IMR-90 (cell line): ENCODE measurements around the gene PTPRQ. TPM values are rescaled to one million over a fixed set of nuclear protein-coding genes. Genes with fewer than 3 reads are reported as not detected.

Source experiments
- ATAC-seq: fragments of 200-7000 bp; cut with Tn5 transposase; 2 replicates; pipeline ENCODE4 v1.9.1; 2020; ENCODE audit warnings: low read depth, mild to moderate bottlenecking, moderate library complexity
- BruUV-seq: library from RNA; stranded (reverse); fragments of 400-500 nt; replicated peaks from 2 replicates; lab custom pipeline; 2021; lab: Mats Ljungman, UMichigan
- CTCF ChIA-PET: fragments of 300-600 bp; formaldehyde crosslinking; extraction: SDS; loops from one replicate; lab custom pipeline; 2021; ENCODE audit warnings: antibody characterized with exemption; lab: Yijun Ruan, JAX
- POLR2A ChIA-PET: fragments of 300-600 bp; sonication (Branson Sonifier 250); formaldehyde crosslinking; loops from one replicate; lab custom pipeline; 2022; ENCODE audit warnings: antibody characterized with exemption; ENCODE audit not compliant: unreplicated experiment; lab: Charles Lee
- DNase-seq: peaks from one replicate; pipeline ENCODE4 v3.0.0; 2013
- H2AFZ ChIP-seq: replicated peaks from 2 replicates; pipeline ENCODE3; 2013; ENCODE audit warnings: low read length, mild to moderate bottlenecking; ENCODE audit not compliant: poor library complexity
- H2AK5ac ChIP-seq: 2 replicates; pipeline ENCODE4 v1.6.1; 2013; ENCODE audit warnings: low read depth, low read length, inconsistent platforms
- H2AK9ac ChIP-seq: replicated peaks from 2 replicates; pipeline ENCODE3; 2013; ENCODE audit warnings: mild to moderate bottlenecking, low read depth, low read length, moderate library complexity; ENCODE audit not compliant: poor library complexity
- H2BK120ac ChIP-seq: 2 replicates; pipeline ENCODE4 v1.6.1; 2013; ENCODE audit warnings: low read depth, low read length, inconsistent platforms
- H2BK15ac ChIP-seq: 3 replicates; pipeline ENCODE4 v1.6.1; 2013; ENCODE audit warnings: low read depth, low read length, inconsistent platforms
- H2BK20ac ChIP-seq: 2 replicates; pipeline ENCODE4 v1.6.1; 2013; ENCODE audit warnings: low read depth, mild to moderate bottlenecking, inconsistent platforms, low read length, moderate library complexity
- H2BK5ac ChIP-seq: 2 replicates; pipeline ENCODE4 v1.6.1; 2013; ENCODE audit warnings: mild to moderate bottlenecking, low read depth, low read length, inconsistent platforms; ENCODE audit not compliant: poor library complexity, severe bottlenecking
- H3K14ac ChIP-seq: replicated peaks from 2 replicates; pipeline ENCODE4 v1.6.1; 2013; ENCODE audit warnings: low read depth, low read length, inconsistent platforms
- H3K18ac ChIP-seq: 2 replicates; pipeline ENCODE4 v1.6.1; 2013; ENCODE audit warnings: low read depth, low read length, control low read depth
- H3K23ac ChIP-seq: 2 replicates; pipeline ENCODE4 v1.6.1; 2013; ENCODE audit warnings: low read depth, low read length, inconsistent platforms
- H3K27ac ChIP-seq: 2 replicates; pipeline ENCODE4 v1.5.1; 2013; ENCODE audit warnings: mild to moderate bottlenecking, control low read depth, low read length; ENCODE audit not compliant: insufficient read depth
- H3K27me3 ChIP-seq: 2 replicates; pipeline ENCODE4 v1.6.1; 2013; ENCODE audit warnings: low read length; ENCODE audit not compliant: control insufficient read depth, insufficient read depth
- H3K36me3 ChIP-seq: 2 replicates; pipeline ENCODE4 v1.6.1; 2013; ENCODE audit warnings: low read length, mixed read lengths; ENCODE audit not compliant: control insufficient read depth, insufficient read depth
- H3K4ac ChIP-seq: 2 replicates; pipeline ENCODE4 v1.6.1; 2013; ENCODE audit warnings: low read depth, low read length, inconsistent platforms
- H3K4me1 ChIP-seq: 2 replicates; pipeline ENCODE4 v1.6.1; 2013; ENCODE audit warnings: low read length, mixed read lengths; ENCODE audit not compliant: control insufficient read depth, insufficient read depth
- H3K4me2 ChIP-seq: 2 replicates; pipeline ENCODE4 v1.6.1; 2013; ENCODE audit warnings: low read depth, mild to moderate bottlenecking, control low read depth, low read length, moderate library complexity
- H3K4me3 ChIP-seq: 2 replicates; pipeline ENCODE4 v1.5.1; 2013; ENCODE audit warnings: low read depth, mild to moderate bottlenecking, control low read depth, low read length, moderate library complexity; ENCODE audit not compliant: insufficient read depth
- H3K56ac ChIP-seq: 2 replicates; pipeline ENCODE4 v1.6.1; 2013; ENCODE audit warnings: low read length, inconsistent platforms; ENCODE audit not compliant: insufficient read depth; ENCODE audit errors: extremely low read depth
- H3K79me1 ChIP-seq, 2 experiments: 2 replicates each; pipeline ENCODE4 v1.6.1; 2013; ENCODE audit warnings: low read length in 2 of 2, inconsistent platforms in 1 of 2, low read depth in 1 of 2
- H3K9ac ChIP-seq: 2 replicates; pipeline ENCODE4 v1.6.1; 2013; ENCODE audit warnings: low read depth, low read length, control low read depth
- H3K9me1 ChIP-seq: 2 replicates; pipeline ENCODE4 v1.6.1; 2013; ENCODE audit warnings: low read length, inconsistent platforms; ENCODE audit not compliant: insufficient read depth
- H3K9me3 ChIP-seq: 2 replicates; pipeline ENCODE4 v1.6.1; 2013; ENCODE audit warnings: low read length; ENCODE audit not compliant: control insufficient read depth, insufficient read depth
- H4K20me1 ChIP-seq: 2 replicates; pipeline ENCODE4 v1.6.1; 2013; ENCODE audit warnings: low read length, inconsistent platforms; ENCODE audit not compliant: insufficient read depth
- H4K5ac ChIP-seq: 2 replicates; pipeline ENCODE4 v1.6.1; 2013; ENCODE audit warnings: mild to moderate bottlenecking, low read depth, low read length, control low read depth
- H4K8ac ChIP-seq, 2 experiments: 2 replicates each; pipeline ENCODE4 v1.6.1; 2013; ENCODE audit warnings: low read depth in 2 of 2, low read length in 2 of 2, control low read depth in 1 of 2, inconsistent platforms in 1 of 2
- H4K91ac ChIP-seq: 2 replicates; pipeline ENCODE4 v1.6.1; 2013; ENCODE audit warnings: low read depth, low read length, inconsistent platforms; ENCODE audit not compliant: insufficient read depth
- BHLHE40 ChIP-seq: fragments of 150-350 bp; IDR thresholded peaks from 2 replicates; pipeline ENCODE4 v1.6.1; 2016; ENCODE audit warnings: mild to moderate bottlenecking, low read depth, low read length
- CHD1 ChIP-seq: IDR thresholded peaks from 2 replicates; pipeline ENCODE4 v1.6.1; 2012; ENCODE audit warnings: low read depth, low read length, improper control_type of control experiment
- CTCF ChIP-seq: conservative IDR thresholded peaks from 2 replicates; pipeline ENCODE4 v1.5.1; 2012; ENCODE audit warnings: mild to moderate bottlenecking, low read depth, low read length, improper control_type of control experiment
- ELK1 ChIP-seq: fragments of 150-350 bp; IDR thresholded peaks from 2 replicates; pipeline ENCODE4 v1.6.1; 2016; ENCODE audit warnings: low read depth, mild to moderate bottlenecking, low read length, moderate library complexity, borderline replicate concordance
- FOS ChIP-seq: fragments of 150-350 bp; IDR thresholded peaks from 2 replicates; pipeline ENCODE4 v1.6.1; 2016; ENCODE audit warnings: low read depth, low read length
- MAZ ChIP-seq: IDR thresholded peaks from 2 replicates; pipeline ENCODE4 v1.6.1; 2012; ENCODE audit warnings: low read depth, mild to moderate bottlenecking, low read length, improper control_type of control experiment, moderate library complexity, borderline replicate concordance
- MXI1 ChIP-seq: IDR thresholded peaks from 2 replicates; pipeline ENCODE4 v1.6.1; 2012; ENCODE audit warnings: low read depth, mild to moderate bottlenecking, low read length, moderate library complexity, borderline replicate concordance
- POLR2A ChIP-seq: IDR thresholded peaks from 2 replicates; pipeline ENCODE4 v1.6.1; 2012; ENCODE audit warnings: mild to moderate bottlenecking, low read depth, low read length
- RAD21 ChIP-seq: IDR thresholded peaks from 2 replicates; pipeline ENCODE4 v1.6.1; 2012; ENCODE audit warnings: low read length, improper control_type of control experiment
- SMC3 ChIP-seq: fragments of 150-350 bp; IDR thresholded peaks from 2 replicates; pipeline ENCODE4 v1.6.1; 2016; ENCODE audit warnings: low read depth, mild to moderate bottlenecking, antibody characterized with exemption, low read length, moderate library complexity
- USF2 ChIP-seq: fragments of 150-350 bp; IDR thresholded peaks from 2 replicates; pipeline ENCODE4 v1.6.1; 2017; ENCODE audit warnings: mild to moderate bottlenecking, antibody characterized with exemption, low read length, low read depth
- WGBS, 2 experiments: methylation state at CpG; one replicate each; pipeline versions ENCODE4 v1.1.5 to v1.1.7; 2013; ENCODE audit warnings: missing lambda C conversion rate in 2 of 2; ENCODE audit not compliant: insufficient read length in 1 of 2; ENCODE audit errors: extremely low coverage in 2 of 2; 5-methylcytosine and 5-hydroxymethylcytosine counted together
- dilution Hi-C: fragments of 300-500 bp; cut with HindIII; formaldehyde crosslinking; loops from one replicate; pipeline ENCODE4 v1.14.3; 2018; ENCODE audit warnings: low sequenced_read_pairs; ENCODE audit not compliant: unreplicated experiment
- in situ Hi-C: fragments of 300-500 bp; cut with MboI; formaldehyde crosslinking; loops from 3 replicates; pipeline ENCODE4 v1.14.3; 2019; ENCODE audit warnings: low sequenced_read_pairs, inconsistent platforms, mixed read lengths
- intact Hi-C: fragments of 100-400 bp; cut with micrococcal nuclease; formaldehyde crosslinking; loops from 2 replicates; pipeline ENCODE4 v1.10.0; 2022
- polyA plus RNA-seq, 3 experiments: library from polyadenylated mRNA; depleted of rRNA; stranded (reverse); fragments of >200 nt; gene quantifications; 2 replicates each; pipeline ENCODE4 v1.2.3, GENCODE V29; 2012; ENCODE audit warnings: low replicate concordance in 1 of 3
- total RNA-seq: library from RNA; depleted of rRNA; stranded (reverse); fragments of >200 nt; gene quantifications from 2 replicates; pipeline ENCODE4 v1.2.3, GENCODE V29; 2012

PTPRQ gene
- total and polyA plus RNA-seq, 2 of the 4 experiments (the other 2 are of a cell fraction) = 0.96 to 1.4 TPM

- intact Hi-C loops (no loop called here), dilution Hi-C loops (no loop called here), in situ Hi-C loops (no loop called here)
- H3K4me1 ChIP-seq = peaks cover 2% of the 10 kb centered on the region; the same call in 1 of the 2 replicates
- no peak overlapping the region for H3K14ac ChIP-seq
- no peaks in the 10 kb centered on the region for H3K36me3 ChIP-seq
- H2AK9ac ChIP-seq = no peak overlapping the region
- H3K4me2 ChIP-seq = no peak overlapping the region
- no peak overlapping the region for H3K27ac ChIP-seq
- WGBS, 2 experiments = no CpG with 5 or more reads among the region's 2 CpGs
- no peak overlapping the region for H4K8ac ChIP-seq
- POLR2A ChIA-PET = no interaction called here
- H3K18ac ChIP-seq = no peak overlapping the region
- no peaks in the 10 kb centered on the region for H3K79me1 ChIP-seq
- H3K9me3 ChIP-seq = no peaks in the 10 kb centered on the region
- H2AFZ ChIP-seq = no peak overlapping the region
- no peak overlapping the region for H2AK5ac ChIP-seq
- H2BK15ac ChIP-seq = no peak overlapping the region
- no peak overlapping the region for H4K91ac ChIP-seq
- no peak overlapping the region for H3K9ac ChIP-seq
- no peaks in the 10 kb centered on the region for H4K20me1 ChIP-seq
- no peaks in the 10 kb centered on the region for H3K27me3 ChIP-seq
- TF ChIP-seq USF2 (no peak), BHLHE40 (no peak), CHD1 (no peak), SMC3 (no peak), RAD21 (no peak), MAZ (no peak), POLR2A (no peak), MXI1 (no peak), CTCF (no peak), ELK1 (no peak), FOS (no peak)
- H3K56ac ChIP-seq = no peak overlapping the region
- H3K9me1 ChIP-seq = no peaks in the 10 kb centered on the region
- no peak overlapping the region for H2BK120ac ChIP-seq
- no peak overlapping the region for H3K4ac ChIP-seq
- no TSS peak for BruUV-seq
- H2BK20ac ChIP-seq = no peak overlapping the region
- CTCF ChIA-PET = no interaction called here
- ATAC-seq (no peak), DNase-seq (no peak)
- H3K4me3 ChIP-seq = no peak overlapping the region
- H2BK5ac ChIP-seq = no peak overlapping the region
- H3K23ac ChIP-seq = no peak overlapping the region
- H4K5ac ChIP-seq = no peak overlapping the region
Measured at GRCh38 chr12:80700327-80700726, 256.3 kb downstream of the PTPRQ start.
